Pulmonary artery endothelial cell (primary cell): ENCODE measurements around the gene CITED2. TPM values are rescaled to one million over a fixed set of nuclear protein-coding genes. Genes with fewer than 3 reads are reported as not detected.
A peak's percentile ranks its signal among the peaks of the same experiment; 100 is the strongest.
"Not testable (repeated sequence)": the region's sequence is repeated elsewhere in the genome, so short reads cannot be mapped to it uniquely, and the experiment has no call there.

ENCODE experiments used
- DNase-seq: peaks from one replicate; pipeline ENCODE4 v3.0.0-alpha.2; 2011; ENCODE audit warnings: low read depth, low spot score
- total RNA-seq: library from RNA; depleted of rRNA; stranded (reverse); fragments of >200 nt; gene quantifications from 2 replicates; pipeline ENCODE4 v1.2.3, GENCODE V29; 2014

Gene CITED2
- total RNA-seq, 1 donor from 2014 or later: 52.2 TPM

- no peak for DNase-seq
Measured at GRCh38 chr6:139364982-139365379, 9.5 kb downstream of the CITED2 start.

GRCh38 chr6:139364302-139364981 lies 10.0 kb downstream of the CITED2 start:
- no peak for DNase-seq

GRCh38 chr6:139363797-139364196 lies 10.7 kb downstream of the CITED2 start:
- not testable (repeated sequence) for DNase-seq

- not testable (repeated sequence) for DNase-seq
Measured at GRCh38 chr6:139363123-139363522, 11.3 kb downstream of the CITED2 start.

GRCh38 chr6:139361211-139361610 lies 13.2 kb downstream of the CITED2 start:
- DNase-seq: no peak

GRCh38 chr6:139356924-139357323 lies 17.5 kb downstream of the CITED2 start:
- no peak for DNase-seq

GRCh38 chr6:139355777-139356445 lies 18.5 kb downstream of the CITED2 start:
- no peak for DNase-seq

- DNase-seq: no peak
Measured at GRCh38 chr6:139355172-139355571, 19.3 kb downstream of the CITED2 start.

GRCh38 chr6:139354189-139354588 lies 20.3 kb downstream of the CITED2 start:
- DNase-seq: no peak

GRCh38 chr6:139349464-139350020 lies 24.9 kb downstream of the CITED2 start:
- no peak for DNase-seq

GRCh38 chr6:139346392-139346791 lies 28.1 kb downstream of the CITED2 start:
- DNase-seq: no peak

GRCh38 chr6:139344186-139344963 lies 30.1 kb downstream of the CITED2 start:
- DNase-seq: no peak

GRCh38 chr6:139343052-139343750 lies 31.2 kb downstream of the CITED2 start:
- DNase-seq: no peak

- DNase-seq: no peak
Measured at GRCh38 chr6:139341060-139341459, 33.4 kb downstream of the CITED2 start.

- no peak for DNase-seq
Measured at GRCh38 chr6:139338795-139339194, 35.7 kb downstream of the CITED2 start.

GRCh38 chr6:139337830-139338229 lies 36.6 kb downstream of the CITED2 start:
- no peak for DNase-seq

GRCh38 chr6:139337001-139337400 lies 37.4 kb downstream of the CITED2 start:
- no peak for DNase-seq

GRCh38 chr6:139336488-139336887 lies 38.0 kb downstream of the CITED2 start:
- no peak for DNase-seq

GRCh38 chr6:139335447-139336210 lies 38.8 kb downstream of the CITED2 start:
- DNase-seq: no peak

GRCh38 chr6:139334806-139335446 lies 39.5 kb downstream of the CITED2 start:
- peak; percentile 41 for DNase-seq
